SKM-1 treated with dmso at 0.1 percent for 144 hours (cell line): ENCODE data around the gene CHRNB4.

Experiments used
- DNase-seq: peaks from one replicate; lab custom pipeline; 2025; ENCODE audit not compliant: unreplicated experiment; lab: John Stamatoyannopoulos, UW

CHRNB4 gene

DNA sequence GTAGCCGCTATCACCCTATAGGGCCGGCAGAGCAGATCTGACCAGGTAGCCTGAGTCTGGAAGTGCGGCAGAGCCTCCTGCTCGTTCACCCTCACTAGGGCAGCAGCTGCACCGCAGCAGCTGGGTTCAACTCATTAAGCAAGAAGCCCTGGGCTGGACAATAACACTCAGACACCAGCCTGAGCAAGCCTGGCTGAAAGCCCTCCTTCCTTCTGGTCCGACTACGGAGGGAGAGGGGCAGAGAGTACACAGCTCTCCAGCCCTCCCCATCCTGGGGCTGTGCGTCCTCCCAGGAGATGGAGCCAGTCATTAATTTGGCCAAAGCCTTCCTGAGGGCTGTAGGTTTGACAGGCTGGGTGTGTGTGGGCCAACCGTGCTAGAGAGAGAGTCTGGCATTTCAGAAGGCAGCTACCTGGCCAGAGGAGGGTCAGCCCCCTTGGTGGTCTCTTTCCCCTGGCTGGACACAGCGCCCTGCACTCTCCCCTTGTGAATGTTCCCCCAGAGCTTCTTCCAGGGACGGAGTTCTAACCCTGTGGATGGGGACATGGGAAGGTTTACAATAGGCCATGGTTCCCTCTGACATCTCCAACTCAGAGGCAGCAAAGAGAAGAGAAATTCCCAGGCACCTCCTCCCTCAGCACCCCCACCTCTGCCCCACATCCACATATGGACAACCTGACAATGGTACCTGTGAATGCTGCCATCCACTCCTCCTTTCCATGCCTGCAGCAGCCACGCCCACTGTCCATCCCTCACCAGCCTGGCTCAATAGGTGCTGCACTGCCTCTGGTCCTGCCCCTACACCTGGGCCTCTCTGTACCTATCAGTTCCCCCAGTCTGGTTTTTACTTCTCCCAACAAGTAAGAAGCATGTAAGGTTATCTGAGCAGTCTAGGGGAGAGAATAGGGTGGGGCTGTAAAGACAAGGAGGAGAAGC, 6.5 kb downstream of the CHRNB4 start:
- no peak for DNase-seq

DNA sequence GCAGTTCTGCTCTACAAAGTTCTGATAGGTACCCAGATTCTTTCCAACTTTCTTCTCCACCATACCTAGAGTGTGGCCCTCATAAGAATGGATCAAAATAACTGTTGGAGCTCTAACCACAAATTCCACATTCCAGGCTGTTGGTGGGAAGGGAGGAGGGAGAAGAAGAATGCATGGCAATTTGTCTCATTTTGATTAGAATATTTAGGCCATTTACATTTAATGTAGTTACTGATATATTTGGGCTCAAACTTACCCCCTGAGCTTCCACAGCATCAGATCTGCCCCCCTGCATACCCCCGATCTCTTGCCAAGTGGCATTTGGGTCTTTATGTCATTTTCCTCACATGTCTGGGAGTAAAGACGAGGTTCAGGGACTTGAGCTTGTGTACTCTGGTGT, 7.7 kb downstream of the CHRNB4 start:
- DNase-seq: no peak

DNA sequence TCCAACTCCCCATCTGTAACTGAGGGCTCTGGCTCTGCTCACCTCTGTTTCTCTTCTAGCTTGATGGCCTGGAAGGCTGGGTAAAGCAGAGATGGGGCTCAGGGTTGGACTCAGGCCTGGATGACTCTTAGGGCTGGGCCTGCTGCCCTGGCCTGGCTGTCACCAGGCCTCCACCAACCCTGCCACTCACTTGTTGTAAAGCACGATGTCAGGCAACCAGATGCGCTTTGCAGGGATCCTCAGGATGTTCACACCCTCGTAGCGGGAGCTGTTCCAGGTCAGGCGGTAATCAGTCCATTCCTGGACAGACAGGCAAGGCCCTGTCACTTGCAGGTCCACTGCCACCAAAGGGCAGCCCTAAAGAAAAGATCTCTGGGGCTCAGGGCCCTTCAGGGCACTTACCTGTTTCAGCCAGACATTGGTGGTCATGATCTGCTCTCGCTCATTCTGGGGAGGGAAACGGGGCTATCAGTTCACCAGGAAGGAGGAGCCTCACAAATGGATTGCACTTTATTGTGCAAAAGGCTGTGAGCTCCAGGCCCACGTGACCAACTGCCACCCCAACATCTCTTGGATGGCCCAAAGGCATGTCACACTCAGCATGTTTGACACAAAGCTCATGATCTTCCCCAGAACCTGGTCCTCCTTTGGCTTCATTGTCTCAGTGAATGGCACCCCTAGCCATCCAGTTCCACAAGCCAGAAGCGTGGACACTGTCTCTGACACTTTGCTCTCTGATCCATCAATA, 9.9 kb downstream of the CHRNB4 start:
- no peak for DNase-seq

DNA sequence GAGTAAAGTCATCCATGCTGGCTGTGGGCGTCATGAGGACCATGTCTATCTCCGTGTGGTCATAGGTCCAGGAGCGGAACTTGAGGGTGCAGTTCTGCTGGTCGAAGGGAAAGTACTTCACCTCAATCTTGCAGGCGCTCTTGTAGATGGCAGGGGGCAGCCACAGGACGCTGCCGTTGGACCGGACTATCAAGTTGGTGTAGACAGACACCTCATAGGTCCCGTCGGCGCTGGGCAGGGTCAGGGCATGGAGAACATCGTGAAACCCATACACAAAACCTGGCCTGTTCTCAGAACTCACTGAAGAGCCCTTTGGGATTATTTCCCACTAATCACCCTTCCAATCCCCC, 11.3 kb downstream of the CHRNB4 start:
- no peak for DNase-seq

DNA sequence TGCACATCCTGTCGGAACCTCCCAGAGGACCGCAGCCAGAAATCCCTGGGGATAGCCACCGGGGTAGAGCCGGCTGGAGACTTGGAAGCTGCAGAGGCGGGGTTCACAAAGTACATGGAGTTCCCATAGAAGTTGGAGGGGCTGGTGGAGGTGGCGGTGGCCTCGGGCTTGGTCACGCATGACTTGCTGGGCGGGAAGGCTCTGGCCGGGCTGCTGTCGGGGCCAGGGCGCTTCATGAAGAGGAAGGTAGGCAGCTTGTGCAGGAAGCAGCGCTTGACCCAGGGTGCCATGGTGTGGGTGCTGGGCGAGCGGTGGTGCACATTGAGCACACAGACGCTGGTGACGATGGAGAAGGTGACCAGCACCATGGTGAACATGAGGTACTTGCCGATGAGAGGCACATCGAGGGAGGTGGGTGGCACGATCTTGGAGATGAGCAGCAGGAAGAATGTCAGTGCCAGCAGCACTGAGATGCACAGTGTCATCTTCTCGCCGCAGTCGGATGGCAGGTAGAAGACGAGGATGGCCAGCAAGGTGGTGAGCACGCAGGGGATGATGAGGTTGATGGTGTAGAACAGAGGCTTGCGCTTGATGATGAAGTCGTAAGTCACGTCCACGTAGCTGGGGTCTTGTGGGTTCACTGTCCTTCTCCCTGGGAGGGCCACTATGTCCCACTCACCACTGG, 11.8 kb downstream of the CHRNB4 start:
- DNase-seq: no peak

DNA sequence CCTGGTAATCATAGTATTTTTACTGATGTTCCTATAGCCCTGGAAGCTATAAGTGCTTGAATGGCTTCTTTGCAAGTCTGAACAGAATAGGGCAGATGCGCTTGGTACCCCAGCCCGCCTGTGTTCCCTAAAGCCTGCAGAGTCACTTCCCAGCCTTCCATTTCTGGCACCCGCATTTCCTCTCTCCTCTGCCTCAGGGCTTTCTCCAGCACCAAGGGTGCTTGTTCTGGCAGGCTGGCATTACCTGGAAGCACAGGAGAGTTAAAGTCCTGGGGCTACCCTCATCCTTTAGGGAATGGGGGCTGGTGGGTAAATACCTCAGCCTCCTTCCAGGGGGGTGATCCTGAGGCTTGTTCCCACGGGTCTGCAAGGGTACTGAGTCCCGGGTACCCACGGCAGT, 12.8 kb downstream of the CHRNB4 start:
- no peak for DNase-seq

DNA sequence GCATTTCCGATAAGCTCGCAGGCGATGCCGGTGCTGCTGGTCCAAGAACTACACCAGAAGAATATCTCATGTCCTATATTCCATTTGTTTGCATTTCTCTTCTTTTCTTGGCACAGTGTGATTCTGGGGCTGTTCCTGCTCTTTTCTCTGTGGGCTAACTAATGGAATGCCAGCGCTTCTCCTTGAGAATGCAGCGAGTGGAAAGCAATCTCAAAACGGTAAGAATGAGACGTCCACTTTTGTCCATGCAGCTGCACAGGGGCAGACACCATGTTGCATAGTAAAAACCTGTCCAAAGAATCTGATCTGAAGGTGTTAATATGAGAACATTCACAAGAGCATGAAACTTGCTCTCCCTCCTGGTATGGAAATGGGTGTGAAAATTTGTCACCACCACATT, 13.7 kb downstream of the CHRNB4 start:
- DNase-seq: no peak

DNA sequence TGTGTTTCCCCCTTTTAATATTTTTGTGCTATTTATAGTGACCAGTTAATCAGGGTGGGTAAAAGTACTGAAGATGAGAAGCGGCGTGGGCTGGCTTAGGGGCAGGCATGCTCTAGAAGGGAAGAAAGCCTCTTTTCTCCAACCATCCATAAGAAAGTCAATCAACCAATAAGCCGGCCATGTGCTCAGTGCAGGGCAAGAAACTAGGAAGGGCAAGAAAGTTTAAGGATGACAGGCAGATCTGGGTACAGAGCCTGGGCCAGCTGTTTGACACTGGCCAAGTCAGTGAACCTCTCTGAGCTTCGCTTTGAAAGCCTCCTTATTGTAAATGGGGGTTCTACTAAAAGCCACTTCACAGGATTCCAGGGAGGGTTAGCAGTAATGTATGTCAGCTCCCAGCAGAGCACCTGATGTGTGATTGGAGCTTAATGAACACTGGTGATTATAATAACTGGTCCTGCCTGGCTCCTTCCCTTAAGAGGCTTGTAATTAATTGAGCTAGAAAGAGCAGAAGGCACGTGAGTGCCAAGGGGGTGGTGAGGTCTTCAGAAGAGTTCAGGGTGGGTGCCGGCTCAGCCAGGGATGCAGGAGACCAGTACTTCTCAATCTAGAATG, 14.5 kb downstream of the CHRNB4 start:
- no peak for DNase-seq

DNA sequence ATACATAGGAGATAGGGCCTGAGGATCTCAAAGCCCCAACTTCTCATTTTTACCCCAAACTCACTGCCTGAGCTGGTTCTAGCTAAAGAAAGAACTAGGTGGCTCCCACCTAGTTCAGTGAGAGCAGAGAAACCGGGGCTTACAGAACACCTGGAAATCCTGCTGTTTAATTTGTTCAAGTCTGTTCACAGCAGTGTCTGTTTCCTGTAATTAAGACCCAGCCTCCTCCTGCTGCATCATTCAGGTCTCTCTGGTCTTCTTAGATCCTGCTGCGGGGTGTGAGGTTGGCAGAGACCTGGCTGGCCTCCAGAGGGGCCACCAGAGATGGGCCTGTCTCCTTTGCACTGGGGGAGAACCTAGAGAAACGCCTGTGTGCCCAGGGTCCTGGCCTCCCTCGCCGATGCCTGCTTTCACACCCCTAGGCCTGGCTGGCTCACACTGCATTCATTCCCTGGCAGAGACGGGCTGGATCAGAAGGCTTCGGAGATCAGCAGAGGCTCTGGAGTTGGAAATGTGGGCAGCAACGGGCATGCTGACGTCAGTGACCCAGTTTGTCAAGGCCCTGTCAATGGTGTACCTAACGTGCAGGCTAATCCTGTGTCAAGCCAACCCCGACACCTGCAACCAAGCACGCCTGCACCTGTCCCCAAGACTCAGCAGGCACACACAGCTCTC, 15.3 kb downstream of the CHRNB4 start:
- no peak for DNase-seq

DNA sequence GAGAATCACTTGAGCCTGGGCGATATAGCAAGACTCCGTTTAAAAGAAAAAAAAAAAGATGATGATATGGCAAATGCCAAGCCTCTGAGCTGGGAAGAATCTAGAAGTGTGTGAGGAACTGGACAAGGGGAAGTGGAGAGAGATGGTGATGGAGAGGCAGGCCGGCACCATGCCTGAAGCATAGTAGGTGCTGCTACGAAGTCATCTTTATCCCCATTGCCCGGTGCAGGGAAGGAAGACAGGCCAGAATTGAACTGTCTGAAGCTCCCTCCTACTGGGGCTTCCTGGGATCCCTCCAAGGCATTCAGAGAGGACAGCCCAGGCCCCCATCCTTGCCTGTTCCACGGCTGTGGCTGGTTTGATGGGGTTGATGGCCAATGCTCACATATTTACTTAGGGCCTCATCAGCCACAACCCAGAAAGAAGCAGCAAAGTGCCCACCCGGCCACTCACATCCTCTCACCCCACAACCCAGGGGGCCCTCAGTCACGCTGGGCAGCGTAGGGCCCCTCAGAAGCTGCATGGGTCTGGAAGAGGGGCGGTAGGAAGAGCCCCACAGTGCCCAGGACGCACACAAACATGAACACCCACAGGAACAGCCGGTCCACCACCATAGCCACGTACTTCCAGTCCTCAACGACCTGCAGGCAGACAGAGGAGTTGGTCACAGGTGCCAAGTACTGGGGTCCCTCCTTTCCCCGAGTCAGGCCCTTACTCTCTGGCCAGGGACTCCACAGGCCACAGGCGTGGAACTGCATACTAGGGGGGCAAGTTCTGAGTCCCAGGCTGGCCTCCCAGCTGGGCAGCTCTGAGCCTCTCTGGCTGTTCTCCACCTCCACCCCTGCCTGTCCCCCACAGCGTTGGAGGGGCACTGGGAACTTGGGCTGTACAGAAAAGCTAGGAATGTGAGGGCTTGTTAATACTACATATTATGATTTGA, 16.1 kb downstream of the CHRNB4 start:
- DNase-seq: no peak

DNA sequence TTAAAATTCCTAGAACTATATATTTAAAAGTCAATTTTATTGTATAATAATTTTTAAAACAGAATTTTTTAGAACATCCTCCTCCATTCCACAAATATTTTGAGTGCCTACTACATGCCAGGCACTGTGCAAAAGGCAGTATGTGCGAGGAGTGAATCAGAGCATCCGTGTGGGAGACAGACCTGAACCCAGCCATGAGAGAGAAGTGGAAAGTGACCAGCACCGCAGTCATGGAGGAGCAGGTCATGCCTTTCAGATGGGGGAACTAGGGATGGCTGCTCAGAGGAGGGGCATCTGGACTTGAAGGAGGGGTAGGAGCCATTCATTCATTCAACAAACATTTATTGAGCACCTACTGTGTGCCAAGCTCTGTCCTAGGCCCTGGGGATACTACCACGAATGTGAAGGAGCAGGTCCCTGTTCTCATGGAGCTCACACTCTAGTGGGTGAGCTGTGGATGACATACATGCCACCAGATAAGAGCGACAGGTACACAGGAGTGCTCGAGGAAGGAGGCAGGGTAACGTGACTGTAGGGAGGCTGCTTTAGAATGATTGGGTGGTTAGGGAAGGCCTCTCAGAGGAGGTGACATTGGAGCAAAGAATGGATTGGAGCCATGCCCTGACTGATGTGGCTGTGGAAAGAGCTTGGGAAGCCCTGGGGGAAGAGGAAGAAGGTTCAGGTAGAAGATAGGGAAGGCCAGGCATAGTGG, 17.1 kb downstream of the CHRNB4 start:
- no peak for DNase-seq

DNA sequence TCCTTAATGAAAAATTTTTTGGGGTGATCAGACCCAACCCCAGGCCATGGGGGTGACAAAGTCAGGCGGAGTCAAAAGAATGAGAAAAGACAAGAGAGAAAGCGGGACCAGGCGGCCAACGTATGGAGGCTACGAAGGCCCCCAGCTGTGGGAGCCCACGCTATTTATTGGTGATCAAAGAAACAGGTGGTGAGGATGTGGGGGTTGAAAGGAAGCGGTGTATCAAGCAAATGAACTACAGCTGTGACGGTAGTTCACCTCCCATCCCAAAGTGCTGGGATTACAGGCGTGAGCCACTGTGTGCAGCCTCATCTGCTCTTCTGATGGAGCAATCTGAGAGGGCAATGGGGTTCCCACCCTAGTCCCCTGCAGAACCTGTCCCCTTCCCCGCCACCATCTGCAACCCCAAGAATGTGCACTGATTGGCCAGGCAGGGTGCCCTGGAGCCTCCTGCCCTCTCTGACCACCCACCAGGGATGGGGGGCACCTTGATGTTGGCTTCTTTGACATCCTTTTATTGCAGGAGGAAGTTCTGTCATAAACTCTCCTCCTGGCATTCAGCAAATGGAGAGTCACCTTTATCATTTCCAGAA, 19.1 kb downstream of the CHRNB4 start:
- DNase-seq: no peak

DNA sequence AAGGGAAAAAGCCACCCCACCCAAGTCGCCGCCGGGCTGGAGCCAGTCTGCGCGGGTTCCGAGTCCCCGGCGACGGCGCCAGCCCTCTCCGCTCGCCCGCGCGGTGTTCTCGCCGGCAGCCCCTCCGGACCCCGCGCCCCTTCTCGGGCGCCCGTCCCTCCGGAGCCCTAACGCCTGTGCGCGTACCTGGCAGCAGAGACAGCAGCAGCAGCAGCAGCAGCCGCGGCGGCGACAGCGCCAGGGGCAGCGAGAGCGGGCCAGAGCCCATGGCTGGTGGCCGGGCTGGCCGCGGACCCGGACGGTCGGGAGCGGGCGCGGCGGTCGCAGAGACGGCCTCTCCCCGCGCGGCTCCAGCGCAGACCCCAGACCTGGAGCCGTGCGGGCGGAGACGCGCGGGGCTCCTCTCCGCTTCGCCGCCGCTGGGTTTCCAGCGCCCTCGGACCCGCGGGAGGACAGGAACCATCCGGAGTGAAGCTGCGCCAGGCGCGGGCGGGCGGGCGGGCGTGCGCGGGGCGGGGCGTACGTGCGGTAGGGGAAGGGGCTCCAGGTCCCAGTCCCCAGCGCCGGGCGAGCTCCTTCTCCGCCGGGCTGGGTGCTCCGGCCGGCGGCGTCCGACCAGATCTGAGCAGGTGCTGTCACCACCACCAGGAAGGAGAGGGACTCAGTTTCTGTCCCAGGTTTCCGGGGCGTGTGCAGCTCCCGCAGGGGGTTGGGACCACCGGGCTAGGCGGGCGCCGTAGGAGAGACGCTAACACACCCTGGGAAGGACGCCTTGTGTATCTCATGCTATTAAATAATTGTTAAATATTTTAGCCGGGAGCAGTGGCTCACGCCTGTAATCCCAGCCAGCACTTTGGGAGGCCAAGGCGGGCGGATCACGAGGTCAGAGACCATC, 20.2 kb downstream of the CHRNB4 start, which contains the start of gene CHRNA3:
Gene CHRNA3 (minus strand): TSS at position 470 of the 895 bp plus-strand sequence. CDS start 202 bp downstream, at position 268.
- DNase-seq: no peak

DNA sequence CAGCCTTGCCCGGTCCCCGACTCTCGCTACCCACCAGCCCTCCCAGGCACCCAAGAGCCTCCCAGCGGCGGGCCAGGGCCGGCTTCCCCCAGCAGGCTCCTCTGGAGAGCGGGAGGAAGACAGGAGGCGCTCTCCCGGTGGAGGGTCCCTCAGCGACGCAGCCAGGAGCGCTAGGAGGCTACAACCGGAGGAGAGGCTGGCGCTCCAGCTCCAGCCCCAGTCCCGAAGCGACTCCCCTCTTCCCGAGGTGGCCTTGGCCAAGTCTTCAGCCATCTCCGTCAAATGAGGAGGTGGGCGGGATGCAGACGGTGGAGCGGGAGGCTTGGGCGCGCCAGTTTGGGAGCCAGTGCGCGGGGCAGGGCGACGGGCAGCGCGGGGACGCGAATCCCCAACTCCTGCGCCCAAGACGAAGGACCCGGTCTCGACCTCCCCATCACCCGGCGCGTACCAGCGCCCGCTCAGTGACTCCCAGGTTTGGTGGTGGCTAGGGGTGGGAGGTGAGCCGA, 20.9 kb downstream of the CHRNB4 start:
- no peak for DNase-seq

DNA sequence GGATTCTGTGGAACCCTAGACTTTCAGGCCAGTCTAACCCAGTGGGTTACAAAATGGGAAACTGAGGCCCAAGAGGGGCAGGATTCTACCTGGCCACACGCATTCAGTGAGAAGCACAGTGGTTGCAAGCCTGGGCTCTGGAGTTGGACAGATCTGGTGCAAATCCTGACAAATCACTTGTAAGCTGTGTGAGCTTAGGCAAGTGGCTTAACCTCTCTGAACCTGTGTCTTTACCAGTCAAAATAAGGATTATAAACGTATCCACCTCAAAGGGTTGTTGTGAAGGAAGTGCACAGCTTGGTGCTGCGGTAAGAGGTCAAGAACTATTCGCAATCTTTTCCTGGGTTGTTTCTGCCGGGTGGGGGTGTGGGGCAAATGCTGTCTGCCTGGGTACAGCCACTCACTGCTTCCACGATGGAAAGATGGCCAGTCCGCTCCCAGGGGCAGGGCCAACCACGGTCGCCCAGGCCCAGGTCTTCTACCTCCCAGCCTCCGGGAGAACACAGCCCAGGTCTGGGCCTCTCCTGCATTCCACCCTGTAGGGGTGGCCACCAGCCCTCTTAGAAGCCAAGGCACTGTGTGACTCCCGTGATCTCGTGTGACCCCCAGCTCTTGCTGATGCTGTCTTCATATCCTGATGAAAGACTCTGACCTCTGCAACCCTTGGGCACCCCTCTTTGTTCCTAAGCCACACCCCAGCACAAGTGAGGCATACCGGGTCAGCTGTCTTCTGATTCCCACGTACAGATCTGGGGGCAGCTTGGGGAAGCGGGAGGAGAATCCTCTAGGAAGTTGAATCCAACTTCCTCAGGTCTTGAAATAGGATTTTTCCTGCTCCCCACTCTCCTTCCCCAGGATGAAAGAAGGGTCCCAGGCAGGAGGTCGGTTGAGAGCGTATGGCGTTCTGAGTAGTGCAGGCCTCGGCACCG, 21.7 kb downstream of the CHRNB4 start:
- DNase-seq: no peak

DNA sequence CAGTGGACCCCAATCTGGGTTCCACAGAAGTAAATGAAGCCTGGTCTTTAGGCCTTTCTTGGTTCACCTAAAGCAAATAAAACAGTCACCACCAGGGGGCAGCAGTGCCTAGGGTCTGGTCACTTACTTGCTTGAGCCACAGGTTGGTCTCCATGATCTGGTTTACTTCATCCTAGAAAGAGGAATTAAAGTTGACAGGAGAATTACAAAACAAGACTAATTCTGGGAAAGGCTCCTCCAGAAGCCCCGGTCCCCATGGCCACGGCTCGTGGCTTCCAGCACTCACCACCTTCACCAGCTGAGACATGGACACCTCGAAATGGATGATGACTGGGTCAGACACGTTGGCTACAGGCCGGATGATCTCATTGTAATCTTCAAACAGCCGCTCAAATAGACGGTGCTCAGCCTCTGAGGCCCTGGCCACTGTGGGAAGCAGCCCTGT, 22.5 kb downstream of the CHRNB4 start:
- peak; percentile 61 for DNase-seq
